Left lung (tissue), 10 donors: ENCODE data around the gene CUEDC1. TPM values are rescaled to one million over a fixed set of nuclear protein-coding genes. Genes with fewer than 3 reads are reported as not detected.
A peak's percentile ranks its signal among the peaks of the same experiment; 100 is the strongest.
"Not testable (repeated sequence)": the region's sequence is repeated elsewhere in the genome, so short reads cannot be mapped to it uniquely, and the experiment has no call there.

ENCODE experiments used
- ATAC-seq: fragments of 200-7000 bp; cut with Tn5 transposase; one replicate; pipeline ENCODE4 v1.9.1; 2020; ENCODE audit warnings: moderate library complexity
- DNase-seq, 4 donors: peaks; one replicate each; pipeline ENCODE4 v3.0.0-alpha.2; 2013 to 2020
- H3K27ac ChIP-seq, 2 donors: fragments of 200-600 bp; sonication (generic) in 1 of 2; one replicate each; pipeline versions ENCODE4 v1.5.0 to v1.8.0; 2020 to 2021
- H3K27me3 ChIP-seq, 2 donors: fragments of 200-600 bp; sonication (generic) in 1 of 2; one replicate each; pipeline versions ENCODE4 v1.5.0 to v1.8.0; 2020 to 2021
- H3K36me3 ChIP-seq, 2 donors: fragments of 200-600 bp; sonication (generic) in 1 of 2; one replicate each; pipeline versions ENCODE4 v1.5.0 to v1.8.0; 2020 to 2021
- H3K4me1 ChIP-seq, 2 donors: fragments of 200-600 bp; one replicate each; pipeline ENCODE4 v1.8.0; 2021
- H3K4me3 ChIP-seq, 2 donors: fragments of 200-600 bp; sonication (generic) in 1 of 2; one replicate each; pipeline versions ENCODE4 v1.5.0 to v1.8.0; 2020 to 2021; ENCODE audit warnings: mild to moderate bottlenecking in 1 of 2
- H3K9me3 ChIP-seq, 2 donors: fragments of 200-600 bp; sonication (generic) in 1 of 2; one replicate each; pipeline versions ENCODE4 v1.5.0 to v1.8.0; 2020 to 2021
- intact Hi-C, 2 donors: fragments of 100-400 bp; cut with DNase I; formaldehyde crosslinking; loops; one replicate each; pipeline versions ENCODE4 v1.11.2 to v1.14.2; 2022
- polyA plus RNA-seq, 6 donors: library from polyadenylated mRNA; unstranded; fragments of 120-200 nt; gene quantifications; one replicate each; pipeline ENCODE4 v1.2.1, GENCODE V29; 2013; ENCODE audit not compliant: insufficient read length in 6 of 6
- total RNA-seq, 2 donors: library from RNA; stranded (reverse); fragmentation: NEBNext Ultra II Directional; extraction: Animal tissue kit (Norgen Biotek cat#: 25700); gene quantifications; one replicate each; pipeline ENCODE4 v1.2.1, GENCODE V29; 2021
- TF ChIP-seq, protein P1 (sequence below), 2 donors: fragments of 200-600 bp; sonication (generic) in 1 of 2; IDR thresholded peaks; one replicate each; pipeline versions ENCODE4 v1.5.0 to v1.8.0; 2021; ENCODE audit warnings: antibody characterized with exemption in 2 of 2
- donor health status: DM: no; HTN: yes; CAD: no.
- donor health status: DM: no; HTN: no; CAD: no.

Gene CUEDC1
- total and polyA plus RNA-seq, 8 donors, result 38.2 to 47.7 (median 42.6) TPM

DNA sequence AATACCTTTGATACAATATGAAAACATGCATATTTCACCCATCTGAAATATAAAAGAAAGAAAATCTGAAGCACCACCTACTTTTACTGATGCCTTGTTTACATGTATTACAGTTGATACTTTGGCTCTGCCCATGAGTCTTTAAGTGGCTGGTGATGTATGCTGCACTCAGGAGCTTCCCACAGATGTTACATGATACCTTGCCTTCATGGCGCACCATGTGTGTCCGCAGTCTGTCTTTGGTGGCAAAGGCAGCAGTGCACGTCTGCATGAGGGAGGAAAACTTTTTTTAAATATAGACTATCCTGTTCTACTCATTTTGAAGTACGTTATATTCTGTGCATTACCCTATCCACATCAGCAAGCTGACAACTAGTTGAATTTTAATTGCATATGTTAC, 25.3 kb upstream of the CUEDC1 start:
- TF ChIP-seq, protein P1, sequence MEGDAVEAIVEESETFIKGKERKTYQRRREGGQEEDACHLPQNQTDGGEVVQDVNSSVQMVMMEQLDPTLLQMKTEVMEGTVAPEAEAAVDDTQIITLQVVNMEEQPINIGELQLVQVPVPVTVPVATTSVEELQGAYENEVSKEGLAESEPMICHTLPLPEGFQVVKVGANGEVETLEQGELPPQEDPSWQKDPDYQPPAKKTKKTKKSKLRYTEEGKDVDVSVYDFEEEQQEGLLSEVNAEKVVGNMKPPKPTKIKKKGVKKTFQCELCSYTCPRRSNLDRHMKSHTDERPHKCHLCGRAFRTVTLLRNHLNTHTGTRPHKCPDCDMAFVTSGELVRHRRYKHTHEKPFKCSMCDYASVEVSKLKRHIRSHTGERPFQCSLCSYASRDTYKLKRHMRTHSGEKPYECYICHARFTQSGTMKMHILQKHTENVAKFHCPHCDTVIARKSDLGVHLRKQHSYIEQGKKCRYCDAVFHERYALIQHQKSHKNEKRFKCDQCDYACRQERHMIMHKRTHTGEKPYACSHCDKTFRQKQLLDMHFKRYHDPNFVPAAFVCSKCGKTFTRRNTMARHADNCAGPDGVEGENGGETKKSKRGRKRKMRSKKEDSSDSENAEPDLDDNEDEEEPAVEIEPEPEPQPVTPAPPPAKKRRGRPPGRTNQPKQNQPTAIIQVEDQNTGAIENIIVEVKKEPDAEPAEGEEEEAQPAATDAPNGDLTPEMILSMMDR (IDR thresholded peaks at IDR 0.05), result no peak
- H3K9me3 ChIP-seq, result no peaks in the 10 kb centered on the region
- ATAC-seq, result no peak
- H3K4me3 ChIP-seq, result no peak overlapping the region
- H3K4me1 ChIP-seq, result peaks cover 16 to 47% of the 10 kb centered on the region in 2 donors
- H3K27me3 ChIP-seq, result no peaks in the 10 kb centered on the region
- intact Hi-C loops, result no loop called here
- no peak overlapping the region for H3K27ac ChIP-seq
- H3K36me3 ChIP-seq, result peaks cover 7 to 72% of the 10 kb centered on the region in 2 donors
- no peak for DNase-seq

DNA sequence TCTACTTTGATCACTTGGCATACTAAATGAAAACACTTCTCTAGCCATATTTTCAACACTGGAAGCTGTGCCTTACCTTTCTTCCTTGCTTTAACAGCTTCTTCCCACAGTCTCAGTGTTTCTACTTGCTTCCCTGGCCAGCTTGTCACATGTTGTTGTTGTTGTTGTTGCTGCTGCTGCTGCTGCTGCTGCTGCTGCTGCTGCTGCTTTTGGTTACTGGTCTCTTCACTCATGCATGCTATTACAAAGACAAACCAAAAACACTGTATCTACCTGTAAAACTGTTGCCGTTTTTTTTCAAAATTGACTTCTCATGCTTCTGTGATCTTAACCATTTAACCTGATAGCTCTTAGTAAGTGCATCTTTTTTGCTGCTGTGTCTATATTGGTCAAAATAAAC, 23.9 kb upstream of the CUEDC1 start:
- no peak for DNase-seq
- no peak for ATAC-seq
- intact Hi-C loops, result no loop called here
- Histone ChIP-seq H3K4me3 (no peak overlapping the region), H3K4me1 (peaks cover 4 to 43% of the 10 kb centered on the region in 2 donors), H3K9me3 (no peaks in the 10 kb centered on the region), H3K36me3 (peaks cover 7 to 85% of the 10 kb centered on the region in 2 donors), H3K27me3 (no peaks in the 10 kb centered on the region), H3K27ac (no peak overlapping the region)
- TF ChIP-seq, protein P1 (IDR thresholded peaks at IDR 0.05), result no peak

DNA sequence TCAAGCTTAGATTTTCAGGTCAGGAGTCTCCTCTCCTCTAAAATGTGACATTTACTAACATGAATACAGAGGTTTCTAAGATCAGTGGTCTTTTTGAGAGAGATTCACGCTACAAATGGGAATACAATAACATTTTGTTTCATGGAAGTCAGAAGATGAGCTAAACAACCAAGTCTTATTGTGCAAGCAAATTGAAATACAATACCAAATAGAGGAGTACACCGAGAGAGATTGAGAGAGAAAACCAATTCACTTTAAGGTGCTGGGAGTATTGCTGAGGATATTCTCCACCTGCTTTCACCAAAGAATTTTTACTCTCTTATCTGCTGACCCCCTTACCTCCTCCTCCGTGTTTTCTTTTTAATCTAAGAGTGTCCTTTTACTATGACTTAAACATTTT, 21.4 kb upstream of the CUEDC1 start:
- Histone ChIP-seq H3K36me3 (peaks cover 16 to 87% of the 10 kb centered on the region in 2 donors), H3K4me3 (no peak overlapping the region), H3K27ac (no peak overlapping the region), H3K4me1 (peaks cover 0 to 18% of the 10 kb centered on the region in 2 donors), H3K9me3 (no peaks in the 10 kb centered on the region), H3K27me3 (no peaks in the 10 kb centered on the region)
- intact Hi-C loops, result no loop called here
- ATAC-seq (no peak), DNase-seq (no peak)
- TF ChIP-seq, protein P1 (IDR thresholded peaks at IDR 0.05), result no peak

- TF ChIP-seq, protein P1 (IDR thresholded peaks at IDR 0.05), result no peak
- peaks cover 0 to 13% of the 10 kb centered on the region in 2 donors for H3K4me1 ChIP-seq
- peak; percentile 92 for ATAC-seq
- intact Hi-C loops, result no loop called here
- no peak overlapping the region for H3K27ac ChIP-seq
- H3K9me3 ChIP-seq, result no peaks in the 10 kb centered on the region
- peaks cover 14 to 73% of the 10 kb centered on the region in 2 donors for H3K36me3 ChIP-seq
- no peak overlapping the region for H3K4me3 ChIP-seq
- DNase-seq, result no peak
- H3K27me3 ChIP-seq, result no peaks in the 10 kb centered on the region
These were observed 19.8 kb upstream of the CUEDC1 start for GRCh38 chr17:57975044-57975443.

GRCh38 chr17:57974053-57974824, 19.0 kb upstream of the CUEDC1 start:
- H3K4me3 ChIP-seq, intact Hi-C loops, DNase-seq, H3K27ac ChIP-seq, H3K27me3 ChIP-seq, H3K9me3 ChIP-seq: not testable (repeated sequence)
- peaks cover 0 to 13% of the 10 kb centered on the region in 2 donors for H3K4me1 ChIP-seq
- ATAC-seq, result peak; percentile 35
- H3K36me3 ChIP-seq, result peaks cover 12 to 65% of the 10 kb centered on the region in 2 donors
